HG03460 (cell line): ENCODE results near the gene RBMS2.
"Not testable (repeated sequence)": the region's sequence is repeated elsewhere in the genome, so short reads cannot be mapped to it uniquely, and the experiment has no call there.

Source experiments
- ATAC-seq: cut with Tn5 transposase; IDR thresholded peaks from one replicate; pipeline ENCODE4 v1.9.1; 2021; ENCODE audit not compliant: unreplicated experiment

The RBMS2 gene

GRCh38 chr12:56517854-56518253 lies 3.8 kb upstream of the RBMS2 start:
- ATAC-seq = no peak

GRCh38 chr12:56518570-56518969 lies 3.0 kb upstream of the RBMS2 start:
- no peak for ATAC-seq

DNA sequence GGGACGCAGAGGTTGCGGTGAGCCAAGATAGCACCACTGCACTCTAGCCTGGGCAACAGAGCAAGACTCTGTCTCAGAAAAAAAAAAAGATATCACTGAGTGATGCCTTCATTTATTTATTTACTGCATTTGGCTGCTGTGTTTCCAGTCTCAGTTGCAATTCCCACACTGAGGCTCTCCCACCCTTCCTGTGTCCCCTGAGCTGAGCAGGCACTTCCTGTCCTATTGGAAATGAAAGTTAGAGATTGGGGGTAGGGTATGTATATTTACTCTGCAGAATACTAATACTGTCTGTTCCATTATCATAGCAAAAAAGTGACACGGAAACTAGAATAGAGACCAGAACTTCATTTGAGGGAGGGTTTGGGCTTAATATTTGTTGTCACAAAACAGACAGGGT lies 1.6 kb upstream of the RBMS2 start:
- ATAC-seq = no peak

DNA sequence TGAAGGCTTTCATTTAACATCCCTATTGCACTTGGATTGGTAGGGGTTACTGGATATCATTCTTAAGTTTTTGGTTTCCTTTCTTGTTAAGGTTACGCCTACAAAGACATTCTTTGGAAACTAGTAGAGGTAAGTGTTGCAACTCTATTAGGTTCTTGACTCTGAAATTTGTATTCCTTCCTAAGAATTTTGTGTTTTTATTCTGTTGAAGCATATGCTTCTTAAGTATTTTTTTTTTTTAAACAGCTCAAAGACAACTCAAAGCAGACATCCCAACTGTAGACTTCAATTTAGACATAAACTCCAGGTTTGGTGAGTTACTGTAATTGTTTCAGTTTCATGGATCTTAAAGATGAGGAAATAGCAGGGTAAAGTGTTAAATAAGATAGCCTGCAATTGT lies 1.1 kb upstream of the RBMS2 start:
- ATAC-seq = no peak

DNA sequence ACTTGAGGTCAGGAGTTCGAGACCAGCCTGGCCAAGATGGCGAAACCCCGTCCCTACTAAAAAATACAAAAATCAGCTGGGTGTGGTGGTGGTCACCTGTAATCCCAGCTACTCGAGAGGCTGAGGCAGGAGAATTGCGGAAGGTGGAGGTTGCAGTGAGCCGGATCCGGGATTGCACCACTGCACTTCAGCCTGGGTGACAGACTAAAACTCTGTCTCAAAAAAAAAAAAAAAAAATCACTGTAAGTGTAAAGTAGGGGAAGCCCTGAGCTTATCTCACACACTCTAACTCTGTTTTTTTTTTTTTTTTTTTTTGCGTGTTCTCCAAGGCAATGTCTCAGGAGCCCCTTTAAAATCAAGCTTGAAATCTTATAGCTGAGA lies 421 bp upstream of the RBMS2 start:
- no peak for ATAC-seq

- ATAC-seq = no peak
These were observed 982 bp downstream of the RBMS2 start for GRCh38 chr12:56522411-56523193.

- ATAC-seq = no peak
These were observed 7.2 kb downstream of the RBMS2 start for GRCh38 chr12:56528846-56529245.

DNA sequence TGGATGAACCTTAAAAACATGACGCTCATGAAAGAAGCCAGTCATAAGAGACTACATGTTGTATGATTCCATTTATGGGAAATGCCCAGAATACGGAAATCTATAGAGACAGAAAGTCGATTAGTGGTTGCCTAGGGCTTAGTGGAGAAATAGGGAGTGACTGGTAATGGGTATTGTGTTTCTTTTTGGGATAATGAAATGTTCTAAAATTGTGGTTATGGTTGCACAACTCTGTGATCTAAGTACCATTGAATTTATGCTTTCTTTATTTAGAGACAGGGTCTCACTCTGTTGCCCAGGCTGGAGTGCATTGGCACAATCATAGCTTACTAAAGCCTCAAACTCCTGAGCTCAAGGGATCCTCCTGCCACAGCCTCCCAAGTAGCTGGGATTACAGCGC lies 8.0 kb downstream of the RBMS2 start:
- ATAC-seq = no peak

GRCh38 chr12:56530390-56531055 lies 8.9 kb downstream of the RBMS2 start:
- ATAC-seq = no peak

DNA sequence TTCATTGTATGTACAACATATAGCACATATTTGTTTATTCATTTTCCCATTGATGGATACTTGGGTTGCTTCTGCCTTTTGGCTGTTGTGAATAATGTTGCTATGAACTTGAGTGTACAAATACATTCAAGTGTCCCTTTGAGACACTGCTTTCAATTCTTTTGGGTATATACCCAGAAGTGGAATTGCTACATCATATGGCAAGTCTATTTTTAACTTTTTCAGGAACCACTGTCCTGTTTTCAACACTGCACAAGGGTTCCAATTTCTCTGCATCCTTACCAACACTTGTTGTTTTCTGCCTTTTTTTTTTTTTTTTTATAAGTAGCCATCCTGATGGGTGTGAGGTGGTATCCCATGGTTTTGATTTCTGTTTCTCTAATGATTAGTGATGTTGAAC lies 15.9 kb downstream of the RBMS2 start:
- ATAC-seq = no peak

- ATAC-seq = no peak
These were observed 20.0 kb downstream of the RBMS2 start for GRCh38 chr12:56541631-56542030.

GRCh38 chr12:56542164-56542563 lies 20.5 kb downstream of the RBMS2 start:
- ATAC-seq = no peak

- no peak for ATAC-seq
These were observed 23.5 kb downstream of the RBMS2 start for GRCh38 chr12:56545023-56545604.

DNA sequence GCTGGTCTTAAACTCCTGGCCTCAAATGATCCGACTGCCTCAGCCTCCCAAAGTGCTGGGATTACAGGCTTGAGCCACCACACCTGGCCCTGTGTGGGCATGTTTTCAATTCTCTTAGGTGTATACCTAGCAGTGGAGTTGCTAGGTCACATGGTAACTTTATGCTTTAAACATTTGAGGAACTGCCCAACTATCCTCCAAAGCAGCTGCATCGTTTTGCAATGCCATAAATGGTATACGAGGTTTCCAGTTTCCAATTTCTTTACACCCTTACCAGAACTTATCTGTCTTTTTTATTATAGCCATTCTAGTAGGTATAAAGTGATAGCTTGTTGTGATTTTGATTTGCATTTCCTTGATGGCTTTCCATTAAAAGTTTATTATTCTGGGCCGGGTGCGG lies 25.1 kb downstream of the RBMS2 start:
- no peak for ATAC-seq

DNA sequence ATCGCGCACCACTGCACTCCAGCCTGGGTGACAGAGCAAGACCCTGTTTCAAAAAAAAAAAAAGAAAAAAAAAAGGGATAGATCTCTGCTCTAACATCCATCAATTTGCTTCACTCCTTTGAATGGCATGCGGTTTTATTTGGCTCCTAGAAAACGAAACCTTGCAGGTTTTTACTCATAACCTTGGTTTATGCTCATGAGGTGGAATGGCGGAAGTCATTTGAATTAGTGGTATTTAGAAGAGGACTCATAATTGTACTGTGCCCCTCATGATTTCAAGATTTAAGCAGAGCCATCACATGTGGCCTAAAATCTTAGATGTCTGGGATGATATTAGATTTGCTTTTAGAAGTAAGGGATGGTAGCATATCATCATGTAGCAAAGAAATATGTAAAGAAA lies 29.4 kb downstream of the RBMS2 start:
- no peak for ATAC-seq

DNA sequence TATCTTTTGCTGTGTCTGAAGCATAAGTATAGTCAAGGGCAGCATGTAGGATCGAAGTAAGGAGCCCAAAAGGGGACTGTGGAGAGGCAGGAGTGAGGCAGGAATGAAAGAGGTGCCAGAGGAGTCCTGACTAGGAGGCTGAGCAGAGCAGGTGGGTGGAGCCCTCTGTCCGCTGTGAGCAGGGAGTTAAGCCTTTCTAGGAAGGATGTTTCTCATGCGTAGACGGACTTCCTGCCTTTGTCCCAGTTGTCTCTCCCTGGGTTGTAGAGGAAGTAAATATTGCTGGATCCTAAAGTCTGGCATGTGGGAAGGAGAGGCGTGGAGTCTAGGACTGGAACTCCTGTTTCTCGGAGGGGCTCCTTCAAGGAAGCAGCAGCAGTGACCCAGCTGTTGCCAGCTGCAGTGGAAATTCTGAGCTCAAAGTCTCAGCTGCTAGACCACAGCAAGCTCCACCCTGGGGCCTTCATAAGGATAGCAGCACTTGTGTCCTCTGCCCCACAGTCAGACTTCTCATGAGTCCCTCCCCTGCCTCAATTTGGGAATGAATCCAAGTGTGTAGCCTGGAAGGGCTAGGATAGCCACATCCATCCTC lies 44.0 kb downstream of the RBMS2 start:
- no peak for ATAC-seq

DNA sequence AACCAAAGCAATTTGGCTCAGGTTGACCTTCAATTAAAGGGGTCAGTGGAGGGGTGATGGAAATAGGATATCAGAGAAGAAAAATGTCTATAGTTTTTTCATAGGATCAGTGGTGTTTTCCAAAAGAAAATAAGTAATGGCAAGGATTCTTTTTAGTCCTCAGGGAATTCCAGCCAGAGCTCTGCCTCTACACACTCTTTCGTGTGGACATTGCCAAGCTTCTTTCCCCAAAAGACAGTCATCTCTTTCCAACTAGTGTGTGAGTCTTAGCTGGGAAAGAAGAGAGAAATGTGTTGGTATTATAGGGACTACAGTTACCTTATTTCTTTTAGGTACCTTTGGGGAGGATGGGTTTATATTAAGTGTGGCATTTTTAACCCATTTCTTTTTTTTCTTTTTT lies 46.5 kb downstream of the RBMS2 start:
- ATAC-seq = no peak

- no peak for ATAC-seq
These were observed 49.5 kb downstream of the RBMS2 start for GRCh38 chr12:56571121-56571520.

GRCh38 chr12:56572288-56572687 lies 50.7 kb downstream of the RBMS2 start:
- no peak for ATAC-seq

DNA sequence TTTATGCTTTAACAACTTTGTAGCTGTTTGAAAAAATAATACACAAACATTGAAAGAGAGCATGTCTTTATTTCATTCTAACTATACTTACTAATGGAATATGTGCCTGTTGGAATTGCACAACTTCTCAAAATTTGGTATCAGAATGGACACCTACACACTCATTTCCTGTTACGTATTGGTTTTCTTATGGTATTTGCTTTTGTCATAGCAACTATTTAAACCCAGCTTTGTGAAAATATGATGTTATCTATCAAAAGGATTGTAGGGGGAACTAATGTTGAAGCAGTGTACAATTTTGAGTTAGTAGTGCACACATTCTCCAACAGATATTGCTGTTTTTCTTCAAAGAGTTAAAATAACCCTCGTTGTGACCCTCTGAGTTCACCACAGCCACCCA lies 52.6 kb downstream of the RBMS2 start:
- ATAC-seq = no peak

DNA sequence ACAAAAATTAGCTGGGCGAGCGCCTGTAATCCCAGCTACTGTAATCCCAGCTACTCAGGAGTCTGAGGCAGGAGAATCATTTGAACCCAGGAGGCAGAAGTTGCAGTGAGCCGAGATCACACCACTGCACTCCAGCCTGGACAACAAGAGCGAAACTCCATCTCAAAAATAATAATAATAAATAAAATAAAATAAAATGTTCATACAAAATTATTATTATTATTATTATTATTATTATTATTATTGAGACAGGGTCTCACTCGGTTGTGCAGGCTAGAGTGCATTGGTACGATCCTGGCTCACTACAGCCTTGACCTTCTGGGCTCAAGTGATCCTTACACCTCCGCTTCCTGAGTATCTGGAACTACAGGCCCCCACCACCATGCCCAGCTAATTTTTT lies 55.6 kb downstream of the RBMS2 start:
- ATAC-seq = not testable (repeated sequence)

DNA sequence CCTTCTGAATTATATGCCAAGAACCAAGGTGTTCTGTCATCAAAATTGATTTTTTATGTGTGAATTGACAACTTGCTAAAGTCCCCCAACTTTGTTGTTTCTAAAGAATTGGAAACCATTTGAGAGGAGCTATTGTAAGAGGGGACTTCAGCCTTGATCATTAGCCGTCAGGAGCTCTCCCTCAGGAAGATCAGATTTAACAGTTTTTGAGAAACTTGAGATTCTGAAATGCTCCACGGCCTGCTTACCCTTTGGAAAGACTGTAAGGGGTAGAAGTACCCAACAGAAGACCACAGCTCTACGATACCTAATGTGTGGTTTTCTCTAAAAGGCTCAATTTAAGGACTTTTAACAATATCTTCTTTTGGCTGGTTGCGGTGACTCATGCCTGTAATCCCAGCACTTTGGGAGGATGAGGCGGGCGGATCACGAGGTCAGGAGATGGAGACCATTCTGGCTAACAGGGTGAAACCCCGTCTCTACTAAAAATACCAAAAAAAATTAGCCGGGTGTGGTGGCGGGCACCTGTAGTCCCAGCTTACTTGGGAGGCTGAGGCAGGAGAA lies 57.4 kb downstream of the RBMS2 start:
- no peak for ATAC-seq
